ENCODE results near the gene LRP2BP. TPM values are rescaled to one million over a fixed set of nuclear protein-coding genes. Genes with fewer than 3 reads are reported as not detected.
A peak's percentile ranks its signal among the peaks of the same experiment; 100 is the strongest.

The LRP2BP gene
- total RNA-seq, 1 donor from 2014 or later, result 6.1 TPM

GRCh38 chr4:185395956-185396723 lies 416 bp upstream of the LRP2BP start:
- peak; percentile 97 for DNase-seq (ENCODE audit: low spot score in 2 of 2)
- FAIRE-seq, result no peak

- DNase-seq (ENCODE audit: low spot score in 2 of 2), result peak in 1 of 2 donors; percentile 16
- FAIRE-seq, result no peak
These were observed 1.0 kb downstream of the LRP2BP start for GRCh38 chr4:185394568-185395237.

- no peak for FAIRE-seq
- DNase-seq (ENCODE audit: low spot score in 2 of 2), result no peak
These were observed 3.6 kb downstream of the LRP2BP start for GRCh38 chr4:185392156-185392555.

- no peak for FAIRE-seq
- DNase-seq (ENCODE audit: low spot score in 2 of 2), result no peak
These were observed 4.8 kb downstream of the LRP2BP start for GRCh38 chr4:185390941-185391340.

GRCh38 chr4:185387957-185388356 lies 7.8 kb downstream of the LRP2BP start:
- DNase-seq (ENCODE audit: low spot score in 2 of 2) (no peak), FAIRE-seq (no peak)

- FAIRE-seq (no peak), DNase-seq (ENCODE audit: low spot score in 2 of 2) (no peak)
These were observed 10.8 kb downstream of the LRP2BP start for GRCh38 chr4:185384930-185385331.

- FAIRE-seq, result no peak
These were observed 11.7 kb downstream of the LRP2BP start for GRCh38 chr4:185384061-185384460.

GRCh38 chr4:185383451-185383850 lies 12.3 kb downstream of the LRP2BP start:
- FAIRE-seq (no peak), DNase-seq (ENCODE audit: low spot score in 2 of 2) (no peak)

More at GRCh38 chr4:185384061-185384460, 11.7 kb downstream of the LRP2BP start:
- no peak for DNase-seq (ENCODE audit: low spot score in 2 of 2)

GRCh38 chr4:185382754-185383153 lies 13.0 kb downstream of the LRP2BP start:
- FAIRE-seq (no peak), DNase-seq (ENCODE audit: low spot score in 2 of 2) (no peak)

- DNase-seq (ENCODE audit: low spot score in 2 of 2) (no peak), FAIRE-seq (no peak)
These were observed 14.2 kb downstream of the LRP2BP start for GRCh38 chr4:185381288-185382196.

- DNase-seq (ENCODE audit: low spot score in 2 of 2), result no peak
- no peak for FAIRE-seq
These were observed 15.4 kb downstream of the LRP2BP start for GRCh38 chr4:185380320-185380719.

- DNase-seq (ENCODE audit: low spot score in 2 of 2), result no peak
- no peak for FAIRE-seq
These were observed 16.1 kb downstream of the LRP2BP start for GRCh38 chr4:185379326-185380295.

- DNase-seq (ENCODE audit: low spot score in 2 of 2) (no peak), FAIRE-seq (no peak)
These were observed 17.5 kb downstream of the LRP2BP start for GRCh38 chr4:185378264-185378663.

- no peak for FAIRE-seq
- no peak for DNase-seq (ENCODE audit: low spot score in 2 of 2)
These were observed 21.2 kb downstream of the LRP2BP start for GRCh38 chr4:185374573-185374972.

GRCh38 chr4:185374027-185374426 lies 21.7 kb downstream of the LRP2BP start:
- FAIRE-seq (no peak), DNase-seq (ENCODE audit: low spot score in 2 of 2) (no peak)

- FAIRE-seq, result no peak
- no peak for DNase-seq (ENCODE audit: low spot score in 2 of 2)
These were observed 24.0 kb downstream of the LRP2BP start for GRCh38 chr4:185371702-185372101.

GRCh38 chr4:185370268-185370949 lies 25.3 kb downstream of the LRP2BP start:
- DNase-seq (ENCODE audit: low spot score in 2 of 2) (no peak), FAIRE-seq (no peak)

- DNase-seq (ENCODE audit: low spot score in 2 of 2) (no peak), FAIRE-seq (no peak)
These were observed 26.0 kb downstream of the LRP2BP start for GRCh38 chr4:185369731-185370130.

- no peak for FAIRE-seq
- no peak for DNase-seq (ENCODE audit: low spot score in 2 of 2)
These were observed 30.8 kb downstream of the LRP2BP start for GRCh38 chr4:185364886-185365285.

Measured in frontal cortex (tissue), 4 donors.